Cardiac fibroblast (primary cell): ENCODE results near the gene TBC1D1.

Experiments
- DNase-seq, 2 donors: peaks; one replicate each; pipeline versions ENCODE4 v3.0.0 to v3.0.0-alpha.2; 2010; ENCODE audit warnings: low read depth in 2 of 2
- H3K4me3 ChIP-seq, 2 donors: replicated peaks in 1 of 2; 1 replicate in 1 of 2; 2 replicates in 1 of 2; pipeline ENCODE4 v1.5.1; 2011; ENCODE audit warnings: low read depth in 2 of 2, low read length in 2 of 2, mild to moderate bottlenecking in 2 of 2, moderate library complexity in 1 of 2
- TF ChIP-seq, protein P1 (sequence below): IDR thresholded peaks from one replicate; pipeline ENCODE4 v1.5.1; 2011; ENCODE audit warnings: low read depth, mild to moderate bottlenecking, low read length, inconsistent platforms

The TBC1D1 gene

GRCh38 chr4:38155589-38156294 is 264.9 kb downstream of the TBC1D1 start:
- TF ChIP-seq, protein P1, sequence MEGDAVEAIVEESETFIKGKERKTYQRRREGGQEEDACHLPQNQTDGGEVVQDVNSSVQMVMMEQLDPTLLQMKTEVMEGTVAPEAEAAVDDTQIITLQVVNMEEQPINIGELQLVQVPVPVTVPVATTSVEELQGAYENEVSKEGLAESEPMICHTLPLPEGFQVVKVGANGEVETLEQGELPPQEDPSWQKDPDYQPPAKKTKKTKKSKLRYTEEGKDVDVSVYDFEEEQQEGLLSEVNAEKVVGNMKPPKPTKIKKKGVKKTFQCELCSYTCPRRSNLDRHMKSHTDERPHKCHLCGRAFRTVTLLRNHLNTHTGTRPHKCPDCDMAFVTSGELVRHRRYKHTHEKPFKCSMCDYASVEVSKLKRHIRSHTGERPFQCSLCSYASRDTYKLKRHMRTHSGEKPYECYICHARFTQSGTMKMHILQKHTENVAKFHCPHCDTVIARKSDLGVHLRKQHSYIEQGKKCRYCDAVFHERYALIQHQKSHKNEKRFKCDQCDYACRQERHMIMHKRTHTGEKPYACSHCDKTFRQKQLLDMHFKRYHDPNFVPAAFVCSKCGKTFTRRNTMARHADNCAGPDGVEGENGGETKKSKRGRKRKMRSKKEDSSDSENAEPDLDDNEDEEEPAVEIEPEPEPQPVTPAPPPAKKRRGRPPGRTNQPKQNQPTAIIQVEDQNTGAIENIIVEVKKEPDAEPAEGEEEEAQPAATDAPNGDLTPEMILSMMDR, result no peak
- H3K4me3 ChIP-seq, result no peak overlapping the region
- no peak for DNase-seq

DNA sequence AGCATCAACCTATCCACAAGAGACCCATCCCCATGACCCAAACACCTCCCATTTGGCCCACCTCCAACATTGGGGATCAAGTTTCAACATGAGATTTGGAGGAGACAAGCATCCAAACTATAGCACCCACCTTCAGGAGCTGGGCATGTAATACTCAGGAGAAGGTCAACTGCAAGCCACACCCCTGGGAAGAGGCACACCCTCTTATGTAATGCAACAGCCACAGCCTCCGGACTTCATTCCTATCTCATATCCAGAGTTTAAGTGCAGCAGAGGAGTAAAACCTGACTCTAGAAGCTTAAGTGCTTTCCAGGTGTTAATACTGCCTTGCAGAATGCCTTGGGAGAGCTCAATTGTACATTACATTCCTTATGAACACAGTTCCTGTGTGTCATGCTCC is 266.7 kb downstream of the TBC1D1 start:
- no peak for DNase-seq
- no peak overlapping the region for H3K4me3 ChIP-seq
- TF ChIP-seq, protein P1, result no peak

GRCh38 chr4:38160487-38161207 is 269.8 kb downstream of the TBC1D1 start:
- DNase-seq, result peak; percentile 95 to 99
- TF ChIP-seq, protein P1, result no peak
- H3K4me3 ChIP-seq, result peak overlapping the region in 1 of 2 donors; percentile 2

- TF ChIP-seq, protein P1, result no peak
- no peak overlapping the region for H3K4me3 ChIP-seq
- DNase-seq, result peak in 1 of 2 donors; percentile 27
Measured at GRCh38 chr4:38161208-38162113, 270.6 kb downstream of the TBC1D1 start.

DNA sequence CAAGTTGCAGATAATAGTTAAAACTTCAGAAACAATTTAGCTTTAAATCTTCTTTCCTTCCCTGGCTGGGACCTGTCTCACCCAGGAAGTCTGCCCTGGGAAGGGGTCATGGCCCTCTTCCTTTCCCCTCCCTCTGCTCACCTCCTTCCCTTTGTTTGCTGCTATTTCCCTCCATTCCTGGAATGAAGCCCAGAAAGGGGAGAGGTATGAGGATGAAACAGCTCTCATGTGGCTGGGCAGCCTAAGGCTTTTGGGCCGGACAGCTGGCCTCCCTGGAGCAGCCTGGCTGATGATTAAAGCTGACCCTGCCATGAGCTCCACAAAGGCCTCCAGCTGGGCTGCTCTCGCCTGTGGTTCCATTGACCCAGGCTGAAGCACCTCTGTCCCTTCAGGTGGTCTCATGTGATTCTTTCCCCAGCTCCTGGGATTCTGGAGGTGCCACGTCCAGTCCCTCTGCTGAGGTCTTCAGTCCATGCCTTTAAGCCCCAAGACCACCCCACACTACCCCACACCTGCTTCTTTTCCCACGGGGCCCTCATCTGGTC is 271.4 kb downstream of the TBC1D1 start:
- TF ChIP-seq, protein P1, result no peak
- no peak overlapping the region for H3K4me3 ChIP-seq
- DNase-seq, result peak; percentile 89 to 96
